NCI-H1417 treated with DMSO at 0.1 percent for 48 hours (cell line): ENCODE results near the gene DNAJC1.
"Not testable (repeated sequence)": the region's sequence is repeated elsewhere in the genome, so short reads cannot be mapped to it uniquely, and the experiment has no call there.

Experiments used
- DNase-seq: peaks from one replicate; lab custom pipeline; 2025; lab: John Stamatoyannopoulos, UW

Gene DNAJC1

GRCh38 chr10:22003177-22003963 is at the start of gene DNAJC1:
TSS of gene DNAJC1 (minus strand) at chr10:22003730. CDS start at chr10:22003434, 296 bp downstream.
- peak; percentile 63 for DNase-seq

- no peak for DNase-seq
Measured at GRCh38 chr10:22053048-22053447, 49.5 kb upstream of the DNAJC1 start.

- no peak for DNase-seq
Measured at GRCh38 chr10:22049635-22050034, 46.1 kb upstream of the DNAJC1 start.

GRCh38 chr10:22047812-22048211 is 44.3 kb upstream of the DNAJC1 start:
- no peak for DNase-seq

- no peak for DNase-seq
Measured at GRCh38 chr10:22043327-22043633, 39.8 kb upstream of the DNAJC1 start.

- DNase-seq, result no peak
Measured at GRCh38 chr10:22042557-22043326, 39.2 kb upstream of the DNAJC1 start.

- no peak for DNase-seq
Measured at GRCh38 chr10:22034333-22034732, 30.8 kb upstream of the DNAJC1 start.

- DNase-seq, result not testable (repeated sequence)
Measured at GRCh38 chr10:22032268-22032667, 28.7 kb upstream of the DNAJC1 start.

GRCh38 chr10:22030421-22030820 is 26.9 kb upstream of the DNAJC1 start:
- no peak for DNase-seq

- DNase-seq, result no peak
Measured at GRCh38 chr10:22029445-22030236, 26.1 kb upstream of the DNAJC1 start.

- no peak for DNase-seq
Measured at GRCh38 chr10:22027364-22028238, 24.1 kb upstream of the DNAJC1 start.

- no peak for DNase-seq
Measured at GRCh38 chr10:22026287-22026686, 22.8 kb upstream of the DNAJC1 start.

GRCh38 chr10:22023508-22023907 is 20.0 kb upstream of the DNAJC1 start:
- DNase-seq, result no peak

- no peak for DNase-seq
Measured at GRCh38 chr10:22022257-22023032, 18.9 kb upstream of the DNAJC1 start.

- not testable (repeated sequence) for DNase-seq
Measured at GRCh38 chr10:22021144-22021543, 17.6 kb upstream of the DNAJC1 start.

GRCh38 chr10:22017283-22018020 is 13.9 kb upstream of the DNAJC1 start:
- DNase-seq, result no peak

GRCh38 chr10:22016046-22016705 is 12.6 kb upstream of the DNAJC1 start:
- DNase-seq, result no peak

- no peak for DNase-seq
Measured at GRCh38 chr10:22010973-22011408, 7.5 kb upstream of the DNAJC1 start.

- DNase-seq, result no peak
Measured at GRCh38 chr10:22010539-22010938, 7.0 kb upstream of the DNAJC1 start.
